Activated CD8-positive, alpha-beta memory T cell treated with anti-CD3 and anti-CD28 coated beads, Interleukin-2, amount 50 U/mL, for 1 hour (primary cell): Measurements from ENCODE around the gene PDCD1.
A peak's percentile ranks its signal among the peaks of the same experiment; 100 is the strongest.

Source experiments
- DNase-seq: peaks from one replicate; pipeline ENCODE4 v3.0.0-alpha.2; 2020; ENCODE audit errors: extremely low read depth

Gene PDCD1

DNA sequence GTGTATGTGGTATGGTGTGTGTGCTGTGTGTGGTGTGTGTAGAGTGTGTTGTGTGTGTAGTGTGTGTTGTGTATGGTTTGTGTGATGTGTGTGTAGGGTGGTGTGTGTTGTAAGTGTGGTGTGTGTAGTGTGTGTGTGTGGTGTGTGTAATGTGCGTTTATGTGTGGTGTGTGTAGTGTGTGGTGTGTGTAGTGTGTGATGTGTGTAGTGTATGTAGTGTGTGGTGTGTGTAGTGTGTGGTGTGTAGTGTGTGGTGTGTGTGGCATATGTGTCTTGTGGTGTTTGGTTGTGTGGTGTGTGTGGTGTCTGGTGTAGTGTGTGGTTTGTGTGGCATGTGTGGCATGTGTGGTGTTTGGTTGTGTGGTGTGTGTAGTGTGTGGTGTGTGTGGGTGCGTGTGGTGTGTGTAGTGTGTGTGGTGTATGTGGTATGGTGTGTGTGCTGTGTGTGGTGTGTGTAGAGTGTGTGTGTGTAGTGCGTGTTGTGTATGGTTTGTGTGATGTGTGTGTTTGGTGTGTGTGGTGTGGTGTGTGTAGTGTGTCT, 6.8 kb upstream of the PDCD1 start:
- DNase-seq, result no peak

DNA sequence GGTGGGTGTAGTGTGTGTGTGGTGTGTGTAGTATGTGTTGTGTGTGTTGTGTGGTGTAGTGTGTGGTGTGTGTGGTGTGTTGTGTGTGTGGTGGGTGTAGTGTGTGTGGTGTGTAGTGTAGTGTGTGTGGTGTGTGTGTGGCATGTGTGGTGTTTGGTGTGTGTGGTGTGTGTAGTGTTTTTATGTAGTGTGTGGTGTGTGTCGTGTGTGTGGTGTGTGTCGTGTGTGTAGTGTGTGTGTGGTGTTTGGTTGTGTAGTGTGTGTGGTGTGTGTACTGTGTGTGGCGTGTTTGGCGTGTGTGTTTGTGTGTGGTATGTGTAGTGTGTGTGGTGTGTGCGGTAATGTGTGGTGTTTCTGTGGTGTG, 6.1 kb upstream of the PDCD1 start:
- no peak for DNase-seq

GRCh38 chr2:241864168-241864849, 5.6 kb upstream of the PDCD1 start:
- DNase-seq, result no peak

GRCh38 chr2:241863536-241863954, 4.9 kb upstream of the PDCD1 start:
- DNase-seq, result no peak

DNA sequence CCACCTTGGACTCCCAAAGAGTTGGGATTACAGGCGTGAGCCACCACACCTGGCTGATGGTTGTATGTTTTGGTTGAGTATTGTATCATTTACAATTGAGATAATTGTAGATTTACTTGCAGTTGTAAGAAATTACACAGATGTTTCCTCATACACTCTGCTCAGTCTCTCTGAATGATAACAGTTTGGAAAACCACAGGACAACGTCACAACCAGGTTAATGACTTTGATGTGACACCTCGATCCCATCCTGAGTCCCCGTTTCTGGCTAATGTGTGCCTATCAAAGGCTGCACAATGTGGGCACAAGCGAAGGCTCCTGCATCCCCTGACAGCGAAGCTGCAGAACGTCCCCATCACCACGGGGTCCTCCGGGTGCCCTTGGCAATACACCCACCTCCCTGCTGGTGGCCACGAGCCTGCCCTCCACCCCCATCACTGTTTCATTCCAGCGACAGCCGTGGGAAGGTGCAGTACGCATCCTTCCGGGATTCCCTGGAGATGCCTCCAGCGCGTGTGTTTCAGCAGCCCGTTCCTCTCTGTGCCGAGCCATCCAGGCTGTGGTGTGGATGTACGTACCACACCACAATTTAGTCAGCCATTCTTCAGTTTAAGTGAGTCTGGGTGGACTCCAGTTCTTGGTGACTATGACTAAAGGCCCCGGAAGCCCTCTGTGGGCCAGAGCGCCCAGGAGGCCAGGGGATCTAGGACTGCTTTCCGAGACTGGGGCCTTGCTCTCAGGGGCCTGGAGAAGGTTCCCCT, 4.3 kb upstream of the PDCD1 start:
- DNase-seq, result no peak

- no peak for DNase-seq
Observed at GRCh38 chr2:241862093-241862492, 3.4 kb upstream of the PDCD1 start.

GRCh38 chr2:241861264-241861663, 2.6 kb upstream of the PDCD1 start:
- DNase-seq, result no peak

DNA sequence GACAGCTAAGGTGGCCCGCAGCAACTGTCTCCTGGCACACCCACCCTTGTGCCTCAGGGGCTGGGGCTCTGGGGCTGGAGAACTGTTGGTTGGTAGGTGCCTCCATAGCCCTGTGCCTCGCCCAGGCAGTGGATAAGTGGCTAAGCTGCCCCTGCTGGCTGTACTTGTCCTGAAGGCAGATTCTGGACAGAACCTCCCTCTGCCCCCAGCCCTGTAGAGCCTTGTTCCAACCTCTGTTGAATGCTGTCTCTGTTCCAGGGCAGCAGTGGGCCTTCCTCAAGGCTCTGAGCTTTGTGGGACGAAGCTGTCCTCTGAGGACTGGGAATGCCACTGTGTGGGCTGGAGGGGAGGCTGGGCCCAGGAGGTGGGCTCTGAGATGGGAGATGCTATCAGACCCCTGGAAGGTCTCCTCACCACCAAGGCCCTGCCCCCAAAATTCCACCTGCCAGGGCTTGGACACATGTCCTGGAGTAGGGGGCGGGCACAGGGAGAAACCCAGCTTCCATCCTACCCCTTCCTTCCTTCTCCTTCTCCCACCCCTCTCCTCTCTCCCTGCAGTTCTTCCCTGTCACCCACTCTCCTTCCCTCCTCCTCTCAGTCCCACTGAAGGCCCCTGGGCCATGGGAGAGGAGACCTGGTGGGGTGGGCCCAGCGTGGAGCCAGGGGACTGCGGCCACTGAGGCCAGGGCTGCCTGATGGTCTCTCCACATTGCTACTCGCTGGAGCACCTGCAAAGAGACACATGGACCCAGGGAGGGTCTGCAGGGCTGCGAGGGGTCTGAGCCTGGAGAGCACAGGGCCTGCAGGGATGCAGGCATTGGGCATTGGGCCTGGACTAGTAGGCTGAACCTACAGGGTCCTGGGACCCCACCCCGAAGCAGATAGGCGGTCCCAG, 1.7 kb upstream of the PDCD1 start:
- no peak for DNase-seq

DNA sequence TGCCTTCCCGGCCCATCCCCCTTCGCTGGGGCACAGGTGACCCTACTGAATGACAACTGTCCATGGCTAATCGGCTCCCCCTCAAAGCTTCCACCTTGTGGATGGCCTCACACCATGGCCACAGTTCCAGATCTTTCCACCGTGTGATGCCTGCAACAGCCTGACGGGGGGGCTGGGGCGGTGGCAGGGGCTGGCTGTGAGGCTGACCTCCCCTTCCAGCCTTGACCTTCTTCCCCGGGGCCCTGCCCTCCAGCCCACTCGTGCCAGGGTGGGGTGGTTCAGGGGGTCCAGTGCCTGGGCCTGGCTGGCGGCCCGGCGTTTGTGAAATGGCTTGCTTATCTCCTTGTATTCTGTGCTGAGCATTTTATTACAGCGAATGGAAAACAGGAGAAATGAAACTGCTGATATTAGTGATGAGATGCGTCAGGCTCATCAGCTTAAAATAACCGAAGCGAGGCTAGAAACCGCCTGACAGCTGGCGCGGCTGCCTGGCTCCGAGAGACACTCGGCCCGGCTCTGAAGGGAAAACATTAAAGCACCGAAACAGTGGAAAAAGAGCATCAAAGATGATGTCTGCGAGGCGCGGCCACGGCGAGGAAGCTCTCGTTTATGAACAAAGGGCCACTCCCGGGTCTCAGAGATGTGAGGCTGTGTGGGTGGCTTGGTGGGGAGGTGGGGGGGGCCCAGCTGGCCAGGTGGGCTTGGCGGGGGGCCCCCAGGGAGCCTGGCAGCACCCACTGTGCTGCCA, 916 bp upstream of the PDCD1 start:
- peak; percentile 67 for DNase-seq

- no peak for DNase-seq
Observed at GRCh38 chr2:241859017-241859435, 332 bp upstream of the PDCD1 start.

GRCh38 chr2:241857572-241858121, 1.0 kb downstream of the PDCD1 start:
- no peak for DNase-seq

DNA sequence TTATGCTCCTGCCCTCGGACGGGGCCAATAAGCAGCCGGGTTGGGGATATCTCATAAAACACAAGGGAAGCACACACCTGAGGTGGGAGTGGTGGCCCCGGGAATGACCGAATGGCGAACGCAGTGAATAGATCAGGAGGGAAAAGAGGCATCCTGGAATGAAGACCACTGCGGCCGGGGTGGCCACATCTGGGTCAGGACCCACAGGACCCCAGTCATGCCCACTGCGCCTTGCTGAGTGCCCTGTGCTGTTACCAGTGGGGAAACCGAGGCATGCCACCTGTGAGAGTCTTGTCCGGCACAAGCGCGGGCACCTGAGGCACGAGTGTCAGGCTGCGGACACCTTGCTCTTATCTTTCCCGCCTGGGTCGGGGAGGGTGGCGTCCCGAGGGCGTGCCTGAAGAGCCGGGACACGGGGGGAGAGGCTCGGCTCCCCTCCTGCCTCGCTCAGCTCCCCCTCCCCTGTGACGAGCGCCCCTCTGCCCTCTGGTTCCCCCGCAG, 1.6 kb downstream of the PDCD1 start:
- no peak for DNase-seq

- DNase-seq, result no peak
Observed at GRCh38 chr2:241855888-241856422, 2.7 kb downstream of the PDCD1 start.

GRCh38 chr2:241855245-241855887, 3.3 kb downstream of the PDCD1 start:
- no peak for DNase-seq

DNA sequence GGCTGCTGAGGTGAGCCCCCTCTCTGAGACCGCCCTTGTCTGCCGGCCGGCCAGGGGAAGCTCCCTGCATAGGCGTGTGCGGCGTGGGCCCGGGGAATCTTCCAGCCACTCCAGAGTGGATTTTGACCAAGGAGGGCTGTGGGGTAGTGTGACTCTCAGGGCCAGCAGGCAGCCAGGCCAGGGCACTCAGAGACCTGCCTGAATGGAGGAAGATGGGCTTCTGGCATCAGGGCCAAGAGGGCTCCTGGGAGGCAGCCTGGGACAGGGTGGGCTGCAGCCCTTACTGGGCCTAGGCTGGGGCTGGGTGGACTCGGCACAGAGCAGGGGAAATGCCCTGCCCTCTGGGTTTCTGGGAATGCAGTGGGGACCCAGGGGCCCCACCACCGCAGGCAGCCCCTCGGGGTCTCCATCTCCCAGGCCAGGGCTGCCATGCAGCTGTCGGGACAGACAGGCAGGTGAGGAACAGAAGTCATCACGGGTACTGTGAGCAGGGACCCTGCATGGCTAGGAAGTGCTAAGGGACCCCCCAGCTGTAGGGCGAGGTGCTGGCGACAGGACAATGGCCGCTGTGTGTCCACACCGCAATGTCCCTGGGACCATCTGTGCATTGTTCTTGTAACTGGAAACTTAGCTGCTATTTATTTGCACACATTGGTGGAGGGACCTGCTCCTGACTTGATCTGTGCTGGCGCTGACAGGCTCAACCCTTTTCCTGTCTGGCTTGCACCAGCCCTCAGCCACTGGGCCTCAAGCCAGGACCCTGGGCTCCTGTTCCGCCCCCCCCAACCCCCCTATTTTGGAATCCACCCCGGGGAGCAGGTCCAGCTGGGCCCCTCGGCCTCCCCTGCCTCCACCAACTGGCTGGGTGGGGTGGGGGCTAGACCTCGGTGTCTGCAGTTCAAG, 4.1 kb downstream of the PDCD1 start:
- no peak for DNase-seq

DNA sequence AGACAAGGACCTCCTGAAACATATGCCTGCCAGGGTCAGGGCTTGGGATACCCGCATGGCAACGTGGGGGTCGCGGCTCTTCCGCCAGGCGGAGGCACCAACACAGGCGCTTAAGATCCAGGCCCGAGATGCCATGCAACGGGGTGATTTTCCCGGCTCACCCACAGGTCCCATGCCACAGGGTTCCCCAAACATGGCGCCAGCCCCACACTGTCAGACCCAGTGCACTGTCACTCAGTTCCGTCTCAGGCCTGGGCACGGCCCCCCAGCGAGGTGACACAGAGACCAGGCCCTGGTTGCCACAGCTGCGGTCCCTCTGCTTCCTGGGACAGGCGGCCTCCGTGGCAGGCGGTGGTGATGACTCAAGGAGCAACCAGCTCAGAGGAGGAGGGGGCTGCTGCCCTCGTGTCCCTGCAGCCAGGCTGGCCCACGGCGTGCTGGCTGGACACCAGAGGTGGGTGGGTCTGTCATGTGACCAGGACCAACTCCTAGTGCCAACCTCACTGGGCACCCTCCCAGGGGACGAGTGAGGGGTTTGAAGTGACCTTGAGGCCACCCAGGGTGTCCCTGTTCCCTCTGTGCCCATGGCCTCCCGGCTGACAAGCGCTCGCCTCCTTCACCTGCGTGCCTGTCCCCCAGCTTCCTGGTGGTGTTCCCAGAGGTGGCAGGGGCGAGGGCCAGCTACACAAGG, 4.9 kb downstream of the PDCD1 start:
- no peak for DNase-seq

DNA sequence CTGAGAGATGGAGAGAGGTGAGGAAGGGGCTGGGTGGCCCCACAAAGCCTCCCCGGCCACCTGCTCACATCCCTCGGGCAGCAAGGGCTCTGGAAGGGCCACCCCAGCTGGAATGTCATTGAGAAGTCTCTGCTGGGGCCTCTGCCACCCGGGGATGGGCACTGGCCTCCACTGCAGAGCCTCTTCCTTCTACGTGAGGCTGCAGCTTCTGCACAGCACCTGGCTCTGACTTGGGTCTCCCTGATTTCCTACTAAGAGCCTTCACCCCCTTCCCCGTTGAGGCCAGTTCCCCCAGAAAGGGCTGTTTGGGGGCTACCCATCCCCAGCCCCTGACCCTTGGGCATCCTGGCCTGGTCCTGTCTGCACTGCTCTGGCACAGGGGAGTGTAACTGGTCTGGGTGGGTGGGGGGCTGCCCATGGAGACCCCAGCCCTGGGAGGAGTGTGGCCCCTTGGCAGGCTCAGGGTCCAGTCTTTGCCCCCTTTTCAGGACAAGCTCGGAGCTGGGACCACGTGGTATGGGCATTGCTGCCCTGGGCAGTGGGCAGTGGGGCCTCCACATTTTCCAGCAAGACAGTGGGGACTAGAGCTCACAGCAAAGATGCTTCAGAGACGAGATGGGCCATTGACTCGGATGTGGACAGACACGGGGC, 5.6 kb downstream of the PDCD1 start:
- no peak for DNase-seq
